ENCODE measurements around the gene NCKAP1. TPM values are rescaled to one million over a fixed set of nuclear protein-coding genes. Genes with fewer than 3 reads are reported as not detected.

Gene NCKAP1
- total RNA-seq, 2 donors from 2014 or later: 128 to 136 TPM

- WGBS, 2 experiments (ENCODE audit: insufficient coverage in 1 of 2, insufficient read length in 1 of 2): 88 to 93% methylated on average over 3 of the region's 3 CpGs
- Mint-ChIP-seq H3K4me3 (no peak overlapping the region), H3K27me3 (ENCODE audit: insufficient read depth) (no peaks in the 10 kb centered on the region), H3K4me1 (peaks cover 4% of the 10 kb centered on the region), H3K36me3 (ENCODE audit: low read depth) (peaks cover 4% of the 10 kb centered on the region), H3K9me3 (peaks cover 28% of the 10 kb centered on the region), H3K27ac (no peak overlapping the region)
- H3K27me3 ChIP-seq (ENCODE audit: control insufficient read depth, insufficient read depth, low read length, poor library complexity, severe bottlenecking): no peaks in the 10 kb centered on the region
- no peak overlapping the region for H3K27ac ChIP-seq (ENCODE audit: low read depth, low read length)
- no peaks in the 10 kb centered on the region for H3K4me1 ChIP-seq (ENCODE audit: control insufficient read depth, insufficient read depth, low read length)
- no peaks in the 10 kb centered on the region for H3K36me3 ChIP-seq (ENCODE audit: control insufficient read depth, insufficient read depth, low read length)
- peaks cover 22% of the 10 kb centered on the region for H3K9me3 ChIP-seq (ENCODE audit: control insufficient read depth, low read length)
- DNase-seq: no peak
- no peak overlapping the region for H3K4me3 ChIP-seq (ENCODE audit: low read length)
- TF ChIP-seq, protein P1, sequence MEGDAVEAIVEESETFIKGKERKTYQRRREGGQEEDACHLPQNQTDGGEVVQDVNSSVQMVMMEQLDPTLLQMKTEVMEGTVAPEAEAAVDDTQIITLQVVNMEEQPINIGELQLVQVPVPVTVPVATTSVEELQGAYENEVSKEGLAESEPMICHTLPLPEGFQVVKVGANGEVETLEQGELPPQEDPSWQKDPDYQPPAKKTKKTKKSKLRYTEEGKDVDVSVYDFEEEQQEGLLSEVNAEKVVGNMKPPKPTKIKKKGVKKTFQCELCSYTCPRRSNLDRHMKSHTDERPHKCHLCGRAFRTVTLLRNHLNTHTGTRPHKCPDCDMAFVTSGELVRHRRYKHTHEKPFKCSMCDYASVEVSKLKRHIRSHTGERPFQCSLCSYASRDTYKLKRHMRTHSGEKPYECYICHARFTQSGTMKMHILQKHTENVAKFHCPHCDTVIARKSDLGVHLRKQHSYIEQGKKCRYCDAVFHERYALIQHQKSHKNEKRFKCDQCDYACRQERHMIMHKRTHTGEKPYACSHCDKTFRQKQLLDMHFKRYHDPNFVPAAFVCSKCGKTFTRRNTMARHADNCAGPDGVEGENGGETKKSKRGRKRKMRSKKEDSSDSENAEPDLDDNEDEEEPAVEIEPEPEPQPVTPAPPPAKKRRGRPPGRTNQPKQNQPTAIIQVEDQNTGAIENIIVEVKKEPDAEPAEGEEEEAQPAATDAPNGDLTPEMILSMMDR (conservative IDR thresholded peaks at IDR 0.05): no peak
- H3K9ac ChIP-seq (ENCODE audit: extremely low read depth, low read length, poor library complexity, severe bottlenecking): no peak overlapping the region
These were observed 30.3 kb upstream of the NCKAP1 start for GRCh38 chr2:183068561-183068960.

- Mint-ChIP-seq H3K36me3 (ENCODE audit: low read depth) (no peaks in the 10 kb centered on the region), H3K27me3 (ENCODE audit: insufficient read depth) (no peaks in the 10 kb centered on the region), H3K4me3 (no peak overlapping the region), H3K9me3 (peaks cover 4% of the 10 kb centered on the region), H3K27ac (no peak overlapping the region), H3K4me1 (peaks cover 10% of the 10 kb centered on the region)
- WGBS, 2 experiments (ENCODE audit: insufficient coverage in 1 of 2, insufficient read length in 1 of 2): 38 to 85% methylated on average over 1 of the region's 2 CpGs
- Histone ChIP-seq H3K4me3 (ENCODE audit: low read length) (no peak overlapping the region), H3K4me1 (ENCODE audit: control insufficient read depth, insufficient read depth, low read length) (no peaks in the 10 kb centered on the region), H3K27me3 (ENCODE audit: control insufficient read depth, insufficient read depth, low read length, poor library complexity, severe bottlenecking) (no peaks in the 10 kb centered on the region), H3K36me3 (ENCODE audit: control insufficient read depth, insufficient read depth, low read length) (no peaks in the 10 kb centered on the region), H3K27ac (ENCODE audit: low read depth, low read length) (no peak overlapping the region), H3K9me3 (ENCODE audit: control insufficient read depth, low read length) (peaks cover 2% of the 10 kb centered on the region), H3K9ac (ENCODE audit: extremely low read depth, low read length, poor library complexity, severe bottlenecking) (no peak overlapping the region)
- DNase-seq: no peak
- TF ChIP-seq, protein P1 (conservative IDR thresholded peaks at IDR 0.05): no peak
These were observed 24.8 kb upstream of the NCKAP1 start for GRCh38 chr2:183063083-183063482.

DNA sequence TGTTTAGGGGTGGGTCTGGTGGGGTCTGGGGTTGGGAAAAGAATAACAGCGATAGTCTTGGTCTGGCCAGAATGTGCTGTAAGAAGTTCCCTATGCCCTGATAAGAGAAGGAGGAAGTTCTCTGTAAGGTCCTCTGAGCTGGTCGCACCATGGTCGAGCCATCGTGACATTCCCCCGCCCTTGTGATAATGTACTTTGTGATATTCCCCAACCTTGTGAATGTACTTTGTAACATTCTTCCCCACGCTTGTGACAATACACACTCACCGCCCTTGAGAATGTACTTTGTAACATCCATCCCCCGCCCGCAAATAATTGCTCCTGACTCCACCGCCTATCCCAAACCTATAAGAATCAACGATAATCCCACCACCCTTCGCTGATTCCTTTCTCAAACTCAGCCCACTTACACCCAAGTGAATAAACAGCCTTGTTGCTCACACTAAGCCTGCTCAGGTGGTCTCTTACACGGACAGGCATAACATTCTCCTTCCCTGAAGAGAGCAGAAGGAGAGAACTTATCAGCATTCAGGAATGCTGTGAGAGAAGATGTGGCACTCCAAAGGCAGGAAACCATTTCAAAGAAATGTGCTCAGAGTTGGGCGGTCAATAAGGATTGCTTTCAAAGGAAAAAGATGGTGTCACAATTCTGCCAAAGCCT lies 22.4 kb upstream of the NCKAP1 start:
- H3K4me3 Mint-ChIP-seq: no peak overlapping the region
- no peak for DNase-seq

More for the DNA sequence above, 22.4 kb upstream of the NCKAP1 start:
- Histone ChIP-seq H3K36me3 (ENCODE audit: control insufficient read depth, insufficient read depth, low read length) (no peaks in the 10 kb centered on the region), H3K4me1 (ENCODE audit: control insufficient read depth, insufficient read depth, low read length) (no peaks in the 10 kb centered on the region), H3K27ac (ENCODE audit: low read depth, low read length) (no peak overlapping the region), H3K9me3 (ENCODE audit: control insufficient read depth, low read length) (no peaks in the 10 kb centered on the region), H3K4me3 (ENCODE audit: low read length) (no peak overlapping the region), H3K27me3 (ENCODE audit: control insufficient read depth, insufficient read depth, low read length, poor library complexity, severe bottlenecking) (no peaks in the 10 kb centered on the region), H3K9ac (ENCODE audit: extremely low read depth, low read length, poor library complexity, severe bottlenecking) (no peak overlapping the region)
- Mint-ChIP-seq H3K27ac (no peak overlapping the region), H3K9me3 (peaks cover 2% of the 10 kb centered on the region), H3K4me1 (peaks cover 19% of the 10 kb centered on the region), H3K27me3 (ENCODE audit: insufficient read depth) (no peaks in the 10 kb centered on the region), H3K36me3 (ENCODE audit: low read depth) (no peaks in the 10 kb centered on the region)
- 67 to 93% methylated on average over 4 to 14 of the region's 14 CpGs for WGBS, 2 experiments (ENCODE audit: insufficient coverage in 1 of 2, insufficient read length in 1 of 2)
- TF ChIP-seq, protein P1 (conservative IDR thresholded peaks at IDR 0.05): no peak
